T-helper 2 cell treated with Interferon-gamma antibody and Interleukin-4, amounts not matched to agents 5 μg/mL and 100 μg/mL, for 36 hours (primary cell): ENCODE data around the gene MYO3A.
"Not testable (repeated sequence)": the region's sequence is repeated elsewhere in the genome, so short reads cannot be mapped to it uniquely, and the experiment has no call there.

ENCODE experiments used
- DNase-seq: peaks from one replicate; pipeline ENCODE4 v3.0.0; 2021; ENCODE audit warnings: low spot score
- H3K27ac Mint-ChIP-seq: one replicate; pipeline ENCODE4 v1.8.0; 2021; ENCODE audit warnings: mild to moderate bottlenecking, mixed read lengths
- H3K27me3 Mint-ChIP-seq: one replicate; pipeline ENCODE4 v1.8.0; 2021; ENCODE audit warnings: low read depth, mixed read lengths
- H3K36me3 Mint-ChIP-seq: one replicate; pipeline ENCODE4 v1.8.0; 2021; ENCODE audit warnings: low read depth, mixed read lengths
- H3K4me1 Mint-ChIP-seq: one replicate; pipeline ENCODE4 v1.8.0; 2021; ENCODE audit warnings: low read depth, mixed read lengths
- H3K4me3 Mint-ChIP-seq: one replicate; pipeline ENCODE4 v1.8.0; 2022; ENCODE audit warnings: mild to moderate bottlenecking, moderate library complexity, mixed read lengths
- H3K9me3 Mint-ChIP-seq: one replicate; pipeline ENCODE4 v1.8.0; 2021; ENCODE audit warnings: mixed read lengths

MYO3A gene

DNA sequence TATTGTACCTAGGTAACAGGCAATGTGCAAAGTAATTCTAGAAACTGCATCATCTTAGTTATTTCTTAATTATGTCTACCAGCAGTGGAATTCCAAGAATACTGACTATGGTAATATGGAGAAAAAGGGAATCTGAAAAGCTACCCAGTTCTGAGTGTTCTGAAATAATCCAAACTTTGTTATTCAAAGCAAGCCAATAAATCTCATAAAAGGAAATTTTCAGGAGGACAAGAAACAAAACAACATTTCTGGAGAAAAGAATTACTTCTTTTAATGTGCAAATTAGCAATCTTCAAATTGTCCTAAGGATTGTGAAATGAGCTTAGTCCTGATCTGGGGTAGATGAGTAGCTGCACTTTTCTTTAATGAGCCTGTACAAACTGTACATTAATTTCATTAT lies 88.8 kb downstream of the MYO3A start:
- H3K9me3 Mint-ChIP-seq, result no peaks in the 10 kb centered on the region
- DNase-seq, result no peak
- no peaks in the 10 kb centered on the region for H3K4me1 Mint-ChIP-seq
- no peaks in the 10 kb centered on the region for H3K36me3 Mint-ChIP-seq
- no peaks in the 10 kb centered on the region for H3K27me3 Mint-ChIP-seq
- no peak overlapping the region for H3K27ac Mint-ChIP-seq
- H3K4me3 Mint-ChIP-seq, result no peak overlapping the region

DNA sequence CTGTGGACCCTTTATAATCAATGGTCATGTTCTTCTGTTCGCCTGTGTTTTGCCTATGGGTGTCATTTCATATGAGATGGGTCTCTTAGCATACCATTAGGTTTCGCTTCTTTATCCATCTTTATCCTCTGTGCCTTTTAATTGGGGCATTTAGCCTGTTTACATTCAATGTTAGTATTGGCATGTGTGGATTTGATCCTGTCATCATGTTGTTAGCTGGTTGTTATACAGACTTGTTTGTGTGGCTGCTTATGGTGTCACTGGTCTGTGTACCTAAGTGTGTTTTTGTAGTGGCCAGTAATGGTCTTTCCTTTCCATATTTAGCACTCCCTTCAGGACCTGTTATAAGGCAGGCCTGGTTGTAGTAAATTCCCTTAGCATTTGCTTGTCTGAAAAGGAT lies 90.3 kb downstream of the MYO3A start:
- Mint-ChIP-seq H3K27ac (no peak overlapping the region), H3K27me3 (no peaks in the 10 kb centered on the region), H3K4me3 (no peak overlapping the region), H3K4me1 (no peaks in the 10 kb centered on the region), H3K36me3 (no peaks in the 10 kb centered on the region), H3K9me3 (no peaks in the 10 kb centered on the region)
- DNase-seq, result no peak

DNA sequence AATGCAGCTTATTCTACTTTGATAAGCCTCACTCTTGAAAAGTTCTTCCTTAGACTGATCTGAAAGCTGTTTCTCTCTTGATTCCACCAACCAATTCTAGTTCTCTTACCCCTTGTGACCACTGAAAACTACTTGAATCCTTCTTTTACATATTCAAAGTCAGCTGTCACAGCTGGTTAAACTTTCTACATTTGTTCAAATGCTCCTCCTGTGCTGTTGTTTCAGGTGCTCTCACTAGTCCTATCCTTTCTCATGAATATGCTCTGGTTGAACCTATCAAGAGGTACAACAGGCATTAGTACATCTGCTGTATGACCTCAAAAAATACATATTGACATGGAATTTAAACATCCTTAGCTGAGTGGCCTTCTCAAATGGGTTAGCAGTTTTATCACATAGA lies 91.5 kb downstream of the MYO3A start:
- H3K9me3 Mint-ChIP-seq, result no peaks in the 10 kb centered on the region
- H3K27me3 Mint-ChIP-seq, result no peaks in the 10 kb centered on the region
- no peaks in the 10 kb centered on the region for H3K36me3 Mint-ChIP-seq
- no peak overlapping the region for H3K4me3 Mint-ChIP-seq
- no peaks in the 10 kb centered on the region for H3K4me1 Mint-ChIP-seq
- no peak for DNase-seq
- no peak overlapping the region for H3K27ac Mint-ChIP-seq

DNA sequence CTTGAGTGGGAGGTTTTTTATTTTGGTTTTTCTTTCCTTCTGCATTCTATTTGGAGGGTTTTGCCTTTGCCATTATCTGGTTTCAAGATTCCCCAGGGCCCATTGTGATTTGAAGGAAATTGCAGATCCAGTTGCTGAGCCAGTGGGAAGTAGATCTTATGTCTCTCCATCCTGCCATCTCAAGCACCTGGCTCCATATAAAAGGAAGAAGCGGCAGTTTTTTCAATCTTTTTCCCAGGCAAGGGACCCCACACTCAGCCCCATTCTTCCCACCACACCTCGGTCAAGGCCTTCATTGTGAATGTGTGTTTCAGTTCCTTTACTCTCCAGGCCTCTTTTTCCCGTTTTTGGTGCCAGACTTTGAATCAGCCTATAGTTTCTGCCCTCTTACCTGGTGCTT lies 95.8 kb downstream of the MYO3A start:
- H3K27ac Mint-ChIP-seq, result no peak overlapping the region
- no peaks in the 10 kb centered on the region for H3K36me3 Mint-ChIP-seq
- H3K4me1 Mint-ChIP-seq, result no peaks in the 10 kb centered on the region
- no peaks in the 10 kb centered on the region for H3K27me3 Mint-ChIP-seq
- no peak overlapping the region for H3K4me3 Mint-ChIP-seq
- no peaks in the 10 kb centered on the region for H3K9me3 Mint-ChIP-seq
- DNase-seq, result no peak

DNA sequence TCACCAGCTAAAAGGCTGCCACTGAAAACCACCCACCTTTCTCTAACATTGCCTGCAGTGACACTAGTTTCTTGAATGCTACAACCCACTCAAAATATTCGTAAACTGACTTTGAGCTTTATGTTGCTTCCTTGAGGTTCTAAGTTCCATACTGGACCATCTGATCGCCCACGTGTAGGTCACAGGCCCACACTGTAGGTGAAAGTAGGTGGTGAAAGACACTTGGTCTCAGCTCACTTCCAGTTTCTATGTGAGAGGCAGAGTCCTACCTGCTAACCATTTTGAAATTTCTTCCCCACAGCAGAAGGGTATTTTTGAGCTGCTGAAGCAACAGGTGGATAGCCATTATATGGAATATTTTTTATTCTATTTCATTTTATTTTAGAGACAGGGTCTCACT lies 97.3 kb downstream of the MYO3A start:
- no peaks in the 10 kb centered on the region for H3K9me3 Mint-ChIP-seq
- DNase-seq, result no peak
- no peak overlapping the region for H3K4me3 Mint-ChIP-seq
- H3K36me3 Mint-ChIP-seq, result no peaks in the 10 kb centered on the region
- H3K27ac Mint-ChIP-seq, result no peak overlapping the region
- no peaks in the 10 kb centered on the region for H3K4me1 Mint-ChIP-seq
- H3K27me3 Mint-ChIP-seq, result no peaks in the 10 kb centered on the region

DNA sequence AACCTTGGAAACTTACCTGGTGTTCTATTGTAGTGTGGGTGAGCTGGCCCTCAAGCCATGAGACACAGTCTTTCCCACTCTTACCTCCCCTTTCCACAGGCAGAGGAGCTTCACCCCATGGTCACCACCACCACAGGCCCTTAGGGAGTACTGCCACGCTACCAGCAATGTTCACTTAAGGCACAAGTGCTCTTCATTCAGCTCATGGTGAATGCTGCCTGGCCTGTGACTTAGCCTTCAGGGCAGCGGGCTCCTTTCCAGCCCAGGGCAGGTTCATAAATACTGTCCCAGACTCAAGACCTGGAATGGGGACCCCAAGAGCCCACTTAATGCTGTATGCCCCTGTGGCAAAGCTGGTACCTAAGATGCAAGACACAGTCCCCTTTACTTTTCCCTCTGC lies 109.4 kb downstream of the MYO3A start:
- Mint-ChIP-seq H3K4me1 (no peaks in the 10 kb centered on the region), H3K27ac (no peak overlapping the region), H3K9me3 (peaks cover 2% of the 10 kb centered on the region), H3K27me3 (no peaks in the 10 kb centered on the region), H3K36me3 (no peaks in the 10 kb centered on the region), H3K4me3 (no peak overlapping the region)
- no peak for DNase-seq

DNA sequence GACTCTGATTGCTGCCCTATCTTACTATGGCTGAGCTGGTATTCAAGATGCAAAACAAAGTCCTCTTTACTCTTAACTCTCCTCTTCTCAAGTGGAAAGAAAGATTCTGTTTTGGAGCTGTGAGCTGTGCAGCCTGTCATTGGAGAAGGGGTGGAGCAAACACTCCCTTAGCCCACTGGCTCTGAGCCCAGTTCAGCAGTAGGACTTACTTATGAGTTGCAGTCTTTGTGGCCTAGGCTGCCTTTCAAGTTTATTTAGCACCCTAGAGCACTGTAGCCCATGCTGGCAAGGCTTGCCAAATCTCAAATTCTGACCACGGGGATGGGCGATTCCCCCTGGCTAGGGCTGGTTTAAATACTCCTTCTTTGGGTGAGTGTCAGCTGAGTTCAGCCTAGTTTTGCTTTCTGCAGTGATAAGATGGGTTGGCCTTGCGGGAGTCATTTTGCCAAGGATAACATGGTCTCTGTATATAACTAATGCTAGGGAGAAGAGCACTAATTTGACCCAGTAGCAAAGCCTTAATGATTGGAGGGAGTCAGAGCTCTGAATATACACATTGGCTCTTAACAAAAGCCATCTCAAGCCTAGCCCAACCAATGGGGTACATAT lies 110.2 kb downstream of the MYO3A start:
- no peaks in the 10 kb centered on the region for H3K36me3 Mint-ChIP-seq
- no peak overlapping the region for H3K27ac Mint-ChIP-seq
- H3K4me3 Mint-ChIP-seq, result no peak overlapping the region
- no peaks in the 10 kb centered on the region for H3K9me3 Mint-ChIP-seq
- no peak for DNase-seq
- no peaks in the 10 kb centered on the region for H3K27me3 Mint-ChIP-seq
- no peaks in the 10 kb centered on the region for H3K4me1 Mint-ChIP-seq

DNA sequence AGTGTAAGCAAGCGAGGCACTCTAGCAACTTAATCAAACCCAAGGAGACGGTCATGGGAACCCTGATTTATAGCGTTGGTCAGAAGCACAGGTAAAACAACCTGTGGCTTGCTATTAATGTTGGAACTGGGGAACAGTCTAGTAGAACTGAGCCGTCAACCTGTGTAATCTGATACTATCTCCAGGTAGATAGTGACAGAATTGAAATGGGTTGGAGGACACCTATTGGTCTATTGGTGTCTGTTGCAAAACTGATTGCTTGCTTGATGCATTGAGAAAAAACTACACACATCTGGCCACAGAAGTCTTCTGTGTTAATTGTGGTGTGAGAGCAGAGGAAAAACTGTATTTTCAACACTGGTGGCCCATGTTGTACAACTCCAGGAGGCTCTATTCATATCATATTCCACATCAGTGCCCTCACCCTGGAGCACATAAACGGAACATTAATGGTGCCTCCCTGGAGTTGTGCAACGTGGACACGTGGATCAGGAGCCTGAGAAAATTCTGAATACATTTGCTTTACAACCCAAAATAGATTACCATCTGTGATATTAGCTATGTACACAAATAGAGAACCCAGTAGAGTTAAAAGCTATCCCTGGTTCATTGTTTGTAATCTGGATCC lies 112.2 kb downstream of the MYO3A start:
- DNase-seq, result no peak

DNA sequence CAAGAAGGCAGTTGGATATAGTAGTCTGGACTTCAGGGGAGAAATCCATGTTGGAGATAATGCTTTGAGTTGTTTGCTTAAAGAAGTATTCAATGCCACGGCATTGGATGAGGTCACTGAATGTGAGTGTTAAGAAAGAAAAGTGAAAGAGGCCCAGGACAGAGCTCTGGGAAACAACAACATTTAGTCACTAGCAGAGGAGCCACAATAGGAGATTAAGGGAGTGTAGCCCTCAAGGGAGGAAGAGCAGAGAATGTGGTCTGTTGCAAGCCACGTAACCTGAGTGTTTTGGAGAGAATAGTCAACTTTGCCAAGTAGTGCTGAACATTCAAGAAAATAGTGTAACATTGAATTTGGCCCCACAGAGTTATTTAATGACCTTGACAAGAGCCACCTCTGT lies 114.7 kb downstream of the MYO3A start:
- H3K36me3 Mint-ChIP-seq, result no peaks in the 10 kb centered on the region
- no peak overlapping the region for H3K4me3 Mint-ChIP-seq
- no peak overlapping the region for H3K27ac Mint-ChIP-seq
- H3K9me3 Mint-ChIP-seq, result no peaks in the 10 kb centered on the region
- H3K27me3 Mint-ChIP-seq, result no peaks in the 10 kb centered on the region
- no peaks in the 10 kb centered on the region for H3K4me1 Mint-ChIP-seq
- no peak for DNase-seq

More for the DNA sequence above, 112.2 kb downstream of the MYO3A start:
- no peaks in the 10 kb centered on the region for H3K9me3 Mint-ChIP-seq
- no peaks in the 10 kb centered on the region for H3K27me3 Mint-ChIP-seq
- H3K4me1 Mint-ChIP-seq, result no peaks in the 10 kb centered on the region
- no peaks in the 10 kb centered on the region for H3K36me3 Mint-ChIP-seq
- no peak overlapping the region for H3K27ac Mint-ChIP-seq
- H3K4me3 Mint-ChIP-seq, result no peak overlapping the region

DNA sequence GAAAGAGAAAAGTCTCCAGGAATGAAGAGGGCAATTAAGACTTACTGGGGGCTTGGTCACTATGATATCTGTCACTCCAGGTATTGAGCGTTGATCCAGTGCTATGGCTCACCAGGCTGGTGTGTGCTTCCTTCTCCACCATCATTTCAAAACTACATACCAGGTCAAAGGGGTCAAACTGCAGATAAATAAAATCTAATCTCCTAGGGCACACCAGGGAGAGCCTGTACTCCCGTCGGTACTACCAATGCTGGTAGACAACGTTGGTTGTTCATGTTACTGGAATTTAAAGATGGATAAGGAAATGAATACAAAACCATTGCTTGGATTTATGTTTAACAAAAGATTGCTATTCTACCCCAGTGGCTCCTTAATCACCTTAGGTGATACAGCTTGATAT lies 118.3 kb downstream of the MYO3A start:
- H3K9me3 Mint-ChIP-seq, result no peaks in the 10 kb centered on the region
- no peak for DNase-seq
- H3K27ac Mint-ChIP-seq, result no peak overlapping the region
- H3K4me1 Mint-ChIP-seq, result no peaks in the 10 kb centered on the region
- no peaks in the 10 kb centered on the region for H3K27me3 Mint-ChIP-seq
- no peaks in the 10 kb centered on the region for H3K36me3 Mint-ChIP-seq
- no peak overlapping the region for H3K4me3 Mint-ChIP-seq

DNA sequence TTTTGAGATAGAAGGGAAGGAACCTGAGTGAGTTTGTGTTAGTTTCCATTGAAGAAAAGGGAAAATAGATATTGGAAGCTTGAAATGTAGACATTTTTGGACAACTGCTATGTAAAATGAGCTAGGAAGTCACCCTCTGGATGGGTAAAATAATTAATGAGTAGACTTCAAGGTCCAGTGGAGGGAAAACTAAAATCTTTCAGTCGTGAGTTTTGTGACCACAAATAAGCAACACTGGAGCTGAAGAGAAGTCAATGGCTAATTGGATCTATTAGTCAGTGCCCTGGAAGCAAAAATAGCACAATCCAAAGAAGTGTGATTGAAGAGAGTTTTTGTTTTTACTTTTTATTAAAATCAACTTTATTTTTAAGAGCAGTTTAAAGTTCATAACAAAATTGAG lies 123.4 kb downstream of the MYO3A start:
- no peaks in the 10 kb centered on the region for H3K4me1 Mint-ChIP-seq
- H3K4me3 Mint-ChIP-seq, result no peak overlapping the region
- no peaks in the 10 kb centered on the region for H3K27me3 Mint-ChIP-seq
- no peaks in the 10 kb centered on the region for H3K9me3 Mint-ChIP-seq
- H3K36me3 Mint-ChIP-seq, result no peaks in the 10 kb centered on the region
- no peak for DNase-seq
- no peak overlapping the region for H3K27ac Mint-ChIP-seq

DNA sequence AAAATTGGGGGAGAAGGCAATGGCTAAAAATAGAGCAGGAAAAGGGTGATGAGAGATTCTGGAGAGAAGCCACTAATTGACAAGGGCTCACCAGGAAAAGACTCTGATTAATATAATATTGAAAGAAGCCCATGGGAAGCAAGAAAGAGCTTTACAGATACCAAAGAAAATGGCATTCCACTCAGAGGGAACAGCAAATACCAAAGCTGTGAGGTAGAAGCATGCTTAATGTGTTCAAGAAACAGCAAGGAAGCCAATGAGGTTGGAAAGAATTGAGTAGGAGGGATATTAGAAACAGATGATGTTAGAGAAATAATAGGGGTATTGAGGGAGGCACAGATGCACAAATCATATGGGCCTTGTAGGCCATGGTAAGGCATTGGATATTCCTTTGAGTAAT lies 130.1 kb downstream of the MYO3A start:
- Mint-ChIP-seq H3K4me3 (no peak overlapping the region), H3K27ac (no peak overlapping the region), H3K27me3 (no peaks in the 10 kb centered on the region), H3K9me3 (no peaks in the 10 kb centered on the region), H3K36me3 (no peaks in the 10 kb centered on the region), H3K4me1 (no peaks in the 10 kb centered on the region)
- DNase-seq, result no peak

DNA sequence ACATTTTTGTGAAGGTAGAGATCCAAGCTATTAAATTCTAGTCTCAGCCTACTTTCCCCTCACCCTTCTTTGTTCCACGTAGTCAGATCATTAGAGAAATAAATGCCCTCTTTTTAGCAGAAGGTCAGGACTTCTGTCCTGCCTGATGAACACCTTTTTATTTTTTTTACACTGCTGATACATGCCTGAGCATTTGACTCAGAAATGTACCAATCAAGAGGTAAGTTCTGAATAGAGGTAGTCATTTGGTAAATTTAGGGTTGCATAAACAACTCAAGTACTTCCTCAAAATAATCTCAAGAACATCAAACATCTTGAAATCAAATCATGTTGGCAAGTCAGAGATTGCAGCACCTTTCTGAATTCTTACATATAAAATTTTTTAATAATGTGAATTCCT lies 133.7 kb downstream of the MYO3A start:
- H3K27ac Mint-ChIP-seq, result no peak overlapping the region
- H3K27me3 Mint-ChIP-seq, result no peaks in the 10 kb centered on the region
- no peak overlapping the region for H3K4me3 Mint-ChIP-seq
- DNase-seq, result no peak
- H3K9me3 Mint-ChIP-seq, result no peaks in the 10 kb centered on the region
- no peaks in the 10 kb centered on the region for H3K4me1 Mint-ChIP-seq
- no peaks in the 10 kb centered on the region for H3K36me3 Mint-ChIP-seq

DNA sequence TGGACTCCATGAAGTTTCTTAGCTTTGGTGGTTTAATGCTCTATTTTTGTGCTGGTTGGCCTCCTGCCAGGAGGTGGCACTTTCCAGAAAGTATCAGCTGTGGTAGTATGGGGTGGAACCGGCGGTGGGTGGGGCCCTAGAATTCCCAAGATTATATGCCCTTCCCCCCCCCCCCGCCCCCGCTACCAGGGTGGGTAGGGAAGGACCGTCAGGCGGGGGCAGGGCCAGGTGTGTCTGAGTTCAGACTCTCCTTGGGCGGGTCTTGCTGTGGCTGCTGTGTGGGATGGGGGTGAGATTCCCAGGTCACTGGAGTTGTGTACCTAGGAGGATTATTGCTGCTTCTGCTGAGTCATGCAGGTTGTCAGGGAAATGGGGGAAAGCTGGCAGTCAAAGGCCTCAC lies 146.9 kb downstream of the MYO3A start:
- DNase-seq, H3K27ac Mint-ChIP-seq, H3K4me1 Mint-ChIP-seq, H3K36me3 Mint-ChIP-seq, H3K4me3 Mint-ChIP-seq, H3K27me3 Mint-ChIP-seq, H3K9me3 Mint-ChIP-seq: not testable (repeated sequence)

DNA sequence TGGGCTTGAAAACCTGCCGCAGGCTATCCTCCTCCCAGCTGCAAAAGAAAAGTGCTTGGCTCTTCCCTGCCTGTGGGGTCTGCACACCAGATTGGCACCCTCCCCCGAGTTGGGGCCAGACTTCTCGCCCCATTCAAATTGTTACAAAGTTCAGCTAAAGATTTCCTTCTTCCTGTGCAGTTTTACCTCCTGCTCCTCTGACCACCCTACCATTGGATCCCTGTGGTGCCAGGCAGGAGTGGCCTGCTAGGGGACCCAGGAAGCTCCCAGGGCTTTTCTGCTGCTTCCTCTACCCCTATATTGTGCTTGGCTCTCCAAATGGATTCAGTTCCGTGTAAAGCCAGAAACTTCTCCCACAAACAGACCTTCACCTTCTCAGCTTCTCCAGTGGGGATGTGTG lies 147.4 kb downstream of the MYO3A start:
- no peak for DNase-seq
- no peak overlapping the region for H3K27ac Mint-ChIP-seq
- H3K4me1 Mint-ChIP-seq, result no peaks in the 10 kb centered on the region
- no peaks in the 10 kb centered on the region for H3K36me3 Mint-ChIP-seq
- no peak overlapping the region for H3K4me3 Mint-ChIP-seq
- no peaks in the 10 kb centered on the region for H3K27me3 Mint-ChIP-seq
- no peaks in the 10 kb centered on the region for H3K9me3 Mint-ChIP-seq
